Middle frontal gyrus (tissue), 1 donor: ENCODE results near the gene CTNND2.

Source experiments
- DNase-seq: peaks from one replicate; pipeline ENCODE4 v3.0.0-alpha.2; 2015; ENCODE audit warnings: low spot score; ENCODE audit errors: extremely low spot score

The CTNND2 gene

DNA sequence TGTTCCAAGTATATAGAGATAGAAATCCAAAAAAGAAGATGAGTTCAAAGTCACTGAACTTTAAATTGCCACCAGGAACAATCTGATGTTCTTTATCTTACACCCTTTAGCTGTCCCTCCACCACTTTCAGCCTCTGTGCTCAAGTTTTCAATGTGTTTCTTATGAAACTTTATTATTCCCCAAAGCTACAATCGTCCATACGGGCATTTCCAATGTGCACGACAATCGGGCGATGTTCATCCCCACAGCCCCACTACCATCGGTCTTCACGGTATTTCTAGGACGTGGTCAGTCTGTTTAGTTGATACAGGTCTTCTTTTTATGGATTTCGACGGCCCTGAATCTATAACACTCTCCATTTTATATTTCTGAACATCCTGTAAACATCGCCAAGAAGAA, 904.5 kb downstream of the CTNND2 start:
- no peak for DNase-seq

DNA sequence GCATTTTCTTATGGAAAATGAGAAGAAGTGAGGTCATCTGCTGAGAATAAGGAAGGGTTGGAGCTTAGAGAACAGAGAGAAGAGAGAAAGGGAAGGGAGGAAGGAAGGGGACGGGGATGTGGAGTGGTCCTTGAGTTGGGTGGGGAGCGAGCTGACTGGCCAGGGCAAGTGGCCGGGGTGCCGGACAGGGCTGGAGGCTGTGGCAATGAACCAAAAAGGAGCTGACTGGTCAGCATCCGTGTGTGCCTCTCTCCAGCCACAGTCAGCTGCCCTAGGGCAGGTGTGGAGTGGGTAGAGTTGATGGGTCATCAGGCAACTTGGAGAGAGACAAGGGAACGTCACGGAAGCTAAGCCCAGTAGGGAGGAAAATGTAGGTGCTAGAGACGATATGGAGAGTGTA, 908.4 kb downstream of the CTNND2 start:
- DNase-seq = no peak

DNA sequence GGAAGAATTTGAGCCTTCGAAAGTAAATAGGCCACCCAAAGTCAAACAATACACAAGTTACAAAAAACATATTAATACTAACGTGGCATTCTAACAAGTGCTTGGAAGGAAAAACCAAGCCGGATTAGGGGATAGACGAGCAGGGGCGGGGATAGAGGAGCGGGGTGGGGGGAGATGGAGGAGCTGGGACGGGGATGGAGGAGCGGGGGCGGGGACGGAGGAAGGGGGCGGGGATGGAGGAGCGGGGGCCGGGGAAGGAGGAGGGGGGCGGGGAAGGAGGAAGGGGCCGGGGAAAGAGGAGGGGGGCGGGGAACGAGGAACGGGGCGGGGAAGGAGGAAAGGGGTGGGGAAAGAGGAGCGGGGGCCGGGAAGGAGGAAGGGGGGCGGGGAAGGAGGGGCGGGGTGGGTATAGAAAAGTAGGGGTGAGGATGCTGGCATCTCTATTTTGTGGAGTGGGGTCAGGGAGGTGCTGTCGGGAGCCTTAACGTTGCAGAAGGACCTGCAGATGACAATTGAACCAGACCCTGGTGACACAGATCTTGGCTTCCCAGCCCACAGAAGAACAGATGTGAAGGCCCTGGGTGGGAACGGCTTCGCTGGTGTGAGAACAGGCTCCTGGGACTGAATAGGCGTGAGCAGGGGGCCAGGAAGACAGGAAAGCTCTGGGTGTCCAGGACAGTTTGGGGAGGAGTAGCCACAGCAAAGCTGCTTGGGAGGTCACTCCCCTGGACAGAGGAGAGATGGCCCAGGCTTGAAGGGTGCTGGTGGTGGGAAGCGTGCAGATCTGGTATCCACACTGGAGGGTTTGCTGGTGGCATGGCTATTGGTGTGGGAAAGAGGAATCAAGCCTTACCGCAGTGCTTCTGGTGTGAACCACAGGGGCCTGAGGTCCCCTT, 909.9 kb downstream of the CTNND2 start:
- DNase-seq = no peak

DNA sequence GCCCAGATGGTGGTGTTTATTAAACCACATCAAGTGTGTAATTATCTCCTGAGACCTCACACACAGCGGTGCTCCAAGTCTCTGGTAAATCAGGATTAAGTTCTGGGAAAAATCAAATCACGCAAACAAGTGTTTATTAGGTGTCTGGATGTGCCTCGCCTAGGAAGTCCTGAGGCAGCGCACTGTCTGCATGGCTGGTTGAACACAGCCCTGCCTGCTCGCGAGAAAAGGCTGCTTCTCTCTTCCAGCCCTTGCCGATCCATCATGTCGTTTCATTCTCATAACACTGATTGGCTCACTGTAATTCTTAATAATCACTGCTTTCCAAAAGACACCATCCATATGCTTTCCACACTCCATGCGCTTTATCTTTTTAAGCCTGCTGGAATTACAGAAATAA, 913.6 kb downstream of the CTNND2 start:
- DNase-seq = no peak

DNA sequence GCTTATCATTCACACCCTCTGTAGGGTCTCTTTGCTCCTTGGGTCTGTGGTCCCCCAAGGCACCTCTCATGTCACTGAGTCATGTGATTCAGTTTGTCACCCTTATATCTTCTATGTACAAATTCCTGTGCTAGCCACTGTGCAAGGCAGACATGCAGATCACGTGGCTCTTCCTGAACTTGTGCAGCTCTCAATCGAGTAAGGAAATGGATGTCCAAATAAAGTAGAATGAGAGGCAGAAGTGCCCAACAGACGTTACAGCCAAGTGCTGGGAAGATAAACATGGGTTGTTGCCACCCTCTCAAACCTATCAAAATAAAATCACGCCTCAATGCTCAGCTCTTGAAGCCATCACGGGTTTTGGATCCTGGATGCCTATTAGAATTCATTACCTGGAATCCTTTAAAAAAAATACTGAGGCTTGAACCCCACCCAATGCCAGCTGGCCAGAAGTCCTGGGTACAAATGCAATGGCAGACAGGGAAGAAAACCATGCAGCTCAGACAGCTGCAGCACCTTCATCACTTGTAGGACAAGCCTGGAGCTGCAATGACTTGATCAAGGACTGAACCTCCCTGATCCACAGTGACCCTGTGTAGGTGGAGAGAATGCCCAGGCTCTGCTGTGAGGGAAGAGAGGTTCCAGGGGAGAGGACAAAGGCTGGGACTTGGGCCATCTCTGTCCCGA, 914.5 kb downstream of the CTNND2 start:
- no peak for DNase-seq

DNA sequence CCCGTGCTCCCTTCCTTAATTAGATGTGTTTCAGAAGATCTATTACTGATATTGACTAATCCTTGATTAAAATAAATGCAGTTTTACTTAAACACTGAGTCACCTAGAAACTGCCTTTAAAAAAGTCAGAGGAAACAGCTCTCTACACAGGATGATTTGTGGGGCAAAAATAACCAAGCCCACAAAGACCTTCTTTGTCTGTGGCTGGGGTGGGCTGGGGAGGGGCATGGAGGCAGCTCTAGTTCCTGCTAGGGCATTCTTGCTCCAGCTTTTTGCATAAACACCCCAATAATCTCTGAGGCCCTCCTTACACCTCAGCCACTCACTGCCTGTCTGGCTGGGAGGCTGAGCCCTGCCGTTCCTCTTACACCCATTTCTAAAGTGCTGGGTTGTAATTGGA, 915.6 kb downstream of the CTNND2 start:
- DNase-seq = no peak

DNA sequence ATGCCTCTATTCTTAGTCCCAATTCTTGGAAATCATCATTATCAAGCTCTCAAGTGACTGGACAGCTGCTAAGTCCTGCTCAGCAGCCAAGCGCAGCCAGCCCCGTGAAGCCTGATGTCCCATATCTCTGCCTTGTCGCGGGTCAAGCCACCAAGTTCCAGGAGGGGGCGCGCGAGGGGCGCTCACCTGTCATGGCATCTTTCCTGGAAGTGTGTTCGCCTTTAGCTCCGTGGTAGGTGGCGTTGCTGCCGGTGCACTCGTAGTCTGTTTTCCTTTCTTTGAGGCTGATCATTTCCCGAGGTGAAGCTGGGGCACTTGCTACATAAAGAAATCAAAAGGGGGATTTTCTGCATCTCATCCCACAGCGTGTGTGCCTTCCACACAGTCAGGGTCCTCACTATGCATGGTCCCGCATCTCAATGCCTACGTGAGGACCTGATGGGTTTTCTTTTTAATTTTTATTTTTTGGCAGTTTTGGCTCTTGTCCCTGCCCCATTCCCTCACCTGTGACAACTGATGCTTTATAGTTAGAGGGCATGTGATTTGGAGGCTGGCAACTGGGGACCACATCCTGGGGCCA, 916.2 kb downstream of the CTNND2 start:
- no peak for DNase-seq

DNA sequence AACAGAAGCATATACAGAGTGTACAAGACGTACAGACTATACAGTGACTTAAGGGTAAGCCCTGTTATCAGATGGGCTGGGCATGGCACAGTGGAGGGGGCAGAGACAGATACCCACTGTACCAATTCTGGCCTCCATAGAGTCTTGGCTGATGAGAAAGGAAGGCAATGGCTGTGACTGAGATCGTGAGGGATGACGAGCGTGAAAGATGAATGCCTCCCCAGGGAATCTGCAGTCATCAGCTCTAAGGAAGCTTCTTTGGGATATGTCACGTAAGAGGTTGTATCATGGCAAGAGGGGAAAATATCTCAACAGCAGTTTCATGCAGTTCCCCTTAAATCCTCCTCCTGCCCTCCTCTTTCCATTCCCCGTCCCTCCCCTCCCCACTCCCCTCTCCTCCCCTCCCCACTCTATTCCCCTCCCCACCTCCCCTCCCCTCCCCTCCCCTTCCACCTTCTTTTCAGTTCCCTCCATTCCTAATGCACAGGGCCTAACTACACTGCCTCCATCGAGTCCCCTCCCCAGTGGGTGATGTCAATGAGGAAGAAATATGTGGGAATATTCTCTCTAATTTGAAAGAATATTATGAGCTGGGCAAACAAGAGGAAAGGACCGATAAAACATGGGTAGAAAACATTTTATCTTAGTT, 916.8 kb downstream of the CTNND2 start:
- no peak for DNase-seq

DNA sequence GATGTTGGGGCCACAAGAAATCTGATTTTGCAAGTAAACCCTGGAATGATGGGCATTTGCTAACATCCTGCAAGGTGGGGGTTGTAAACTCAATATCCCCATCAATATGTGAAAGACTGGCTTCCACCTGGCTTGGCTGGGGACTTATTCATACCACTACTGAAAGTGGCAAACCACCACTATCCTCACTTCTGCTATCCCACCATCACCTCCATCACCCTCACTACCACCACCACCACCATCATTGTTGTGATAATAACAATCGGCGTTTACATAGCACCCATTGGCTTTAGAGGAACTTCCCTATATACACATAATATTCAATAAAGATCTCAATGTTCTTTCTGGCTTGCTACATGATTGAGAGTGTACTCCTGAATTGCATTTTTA, 918.5 kb downstream of the CTNND2 start:
- no peak for DNase-seq

DNA sequence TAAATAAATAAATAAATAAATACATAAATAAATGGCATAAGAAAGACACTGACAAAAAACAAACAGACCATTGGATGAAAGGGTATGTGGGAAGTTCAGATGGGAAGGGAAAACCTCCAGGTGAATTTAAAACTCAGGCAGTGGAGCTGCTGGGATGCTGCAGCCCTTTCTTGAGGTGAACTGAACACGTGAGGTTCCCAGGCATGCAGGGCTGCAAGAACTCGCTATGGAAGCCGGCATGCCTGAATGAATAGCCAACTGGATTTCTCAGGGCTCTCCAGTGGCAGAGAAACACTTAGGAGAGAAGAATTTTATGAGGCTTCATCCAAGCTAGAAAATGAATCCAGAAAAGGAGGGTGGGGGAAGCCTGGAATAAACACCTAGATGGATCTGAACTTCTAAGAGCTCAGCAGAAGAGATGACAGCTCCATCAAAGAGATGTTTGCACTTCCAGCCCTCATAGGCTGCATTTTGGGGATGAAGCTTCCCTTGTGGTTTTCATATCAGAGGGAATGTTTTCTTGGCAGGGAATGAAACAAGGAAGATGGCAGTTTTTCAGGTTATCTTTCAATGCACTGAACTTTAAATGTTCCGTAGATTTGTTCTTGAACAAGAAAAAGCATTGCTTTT, 919.0 kb downstream of the CTNND2 start:
- no peak for DNase-seq

DNA sequence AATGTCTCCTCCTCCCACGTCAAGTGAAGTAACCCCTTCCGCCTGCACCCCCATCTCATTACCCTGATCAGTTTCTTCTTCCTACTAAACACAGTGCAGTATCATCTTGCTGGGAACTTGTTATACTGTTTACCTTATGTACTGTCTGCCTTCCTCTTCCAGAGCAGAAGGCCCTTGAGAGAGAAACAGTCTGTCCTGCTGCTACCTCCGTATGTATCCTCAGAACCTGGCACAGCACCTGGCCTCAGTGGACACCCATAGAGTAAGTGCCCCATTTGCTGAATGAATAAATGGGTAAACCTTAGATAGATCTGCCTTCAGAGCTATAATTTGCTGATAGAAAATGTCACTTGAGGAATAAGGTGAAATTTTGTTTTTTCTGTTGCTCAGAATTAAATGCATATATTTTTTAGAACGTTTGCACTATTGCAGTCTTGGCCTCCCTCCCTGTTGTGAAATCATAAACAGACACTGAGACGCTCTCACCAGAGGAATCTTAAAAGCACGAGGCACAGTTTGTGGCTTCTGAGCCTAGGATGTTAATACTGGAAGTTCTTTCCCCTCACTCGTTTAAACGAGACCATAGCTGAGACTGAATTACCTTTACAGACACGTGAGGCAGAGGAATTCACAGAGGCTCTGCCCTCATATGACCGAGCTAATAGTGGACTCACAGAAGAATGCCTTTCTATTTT, 920.1 kb downstream of the CTNND2 start:
- no peak for DNase-seq

DNA sequence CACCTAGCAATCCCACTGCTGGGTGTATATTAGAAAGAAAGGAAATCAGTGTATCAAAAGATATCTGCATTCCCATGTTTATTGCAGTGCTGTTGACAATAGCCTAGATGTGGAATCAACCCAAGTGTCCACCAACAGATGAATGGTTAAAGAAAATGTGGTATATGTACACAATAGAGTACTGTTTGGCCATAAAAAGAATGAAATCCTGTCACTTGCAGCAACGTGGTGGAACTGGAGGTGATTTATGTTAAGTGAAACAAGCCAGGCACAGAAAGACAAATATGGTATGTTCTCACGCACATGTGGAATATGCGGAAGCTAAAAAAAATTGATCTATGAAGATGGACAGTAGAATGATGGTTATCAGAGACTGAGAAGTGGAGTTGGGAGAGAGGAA, 921.6 kb downstream of the CTNND2 start:
- DNase-seq = no peak

DNA sequence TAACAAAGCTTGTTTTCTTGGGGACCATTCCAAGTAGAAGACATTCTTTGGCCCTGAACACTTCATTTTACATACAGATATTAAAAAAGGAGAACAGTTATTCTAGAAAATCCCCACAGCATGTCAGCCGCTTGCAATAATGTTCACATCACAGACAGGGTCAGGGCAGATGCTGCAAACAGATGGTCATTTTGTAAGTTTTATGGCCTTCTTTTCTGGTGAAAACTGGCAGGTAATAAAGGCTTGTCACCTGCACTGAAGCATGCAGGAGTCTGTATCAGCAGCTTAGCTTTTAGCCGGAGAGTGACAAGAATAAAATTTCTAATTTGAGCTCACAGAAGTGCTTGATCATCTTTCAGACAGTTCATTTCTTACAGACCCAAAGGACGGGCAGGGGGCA, 922.3 kb downstream of the CTNND2 start:
- DNase-seq = no peak

DNA sequence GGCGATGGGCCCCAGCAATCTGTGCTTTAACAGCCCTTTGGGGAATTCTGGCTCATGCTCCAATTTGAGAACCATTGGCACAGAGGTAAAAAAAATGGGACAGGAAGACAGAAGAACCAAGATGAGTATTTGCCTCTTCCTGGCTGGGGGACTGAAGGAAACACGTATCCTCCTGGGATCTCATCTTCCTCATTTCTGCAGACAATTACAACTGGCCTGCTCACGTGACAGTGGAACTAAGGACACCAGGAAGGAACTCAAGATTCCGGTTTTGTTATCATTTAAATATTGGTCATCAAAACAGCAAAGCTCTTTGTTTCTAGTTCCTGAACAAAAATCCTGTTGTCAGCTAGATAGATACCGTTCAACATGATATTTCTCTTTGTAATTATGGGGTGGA, 927.2 kb downstream of the CTNND2 start:
- DNase-seq = no peak

DNA sequence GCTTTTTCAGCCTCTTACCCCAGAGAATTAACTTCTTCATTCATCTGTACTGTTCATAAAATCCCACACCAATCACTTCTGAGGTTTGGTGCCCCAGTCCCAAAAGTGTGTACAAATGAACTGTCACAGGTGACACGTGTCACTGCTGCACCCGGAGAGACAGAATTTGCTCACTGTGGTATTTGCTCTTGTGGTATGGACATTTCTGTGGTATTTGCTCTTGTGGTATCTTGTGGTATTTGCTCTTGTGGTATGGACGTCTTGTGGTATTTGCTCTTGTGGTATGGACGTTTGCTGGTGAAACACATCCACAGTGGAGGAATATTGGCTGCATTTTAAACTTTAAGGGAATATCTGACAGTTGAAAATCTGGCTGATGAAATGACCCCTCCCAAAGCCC, 928.3 kb downstream of the CTNND2 start:
- no peak for DNase-seq

DNA sequence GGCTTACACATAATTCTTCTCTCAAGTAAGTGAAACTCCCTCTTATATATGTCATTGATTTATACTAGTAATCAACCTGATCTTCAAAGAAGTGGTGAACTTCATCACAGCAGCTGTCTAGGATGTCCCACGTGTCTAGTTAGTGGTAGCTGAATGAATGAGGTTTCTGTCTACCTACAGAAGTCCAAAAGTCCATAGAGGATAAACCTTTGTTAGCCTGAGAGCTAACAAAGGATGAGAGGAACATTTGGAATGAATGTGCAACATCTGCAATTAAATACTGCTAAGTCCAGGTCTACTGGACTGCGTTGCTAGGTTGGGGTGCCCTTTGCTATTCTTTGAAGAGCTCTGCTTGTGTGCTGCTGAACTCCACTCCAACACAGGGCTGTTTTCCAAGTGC, 929.4 kb downstream of the CTNND2 start:
- no peak for DNase-seq

DNA sequence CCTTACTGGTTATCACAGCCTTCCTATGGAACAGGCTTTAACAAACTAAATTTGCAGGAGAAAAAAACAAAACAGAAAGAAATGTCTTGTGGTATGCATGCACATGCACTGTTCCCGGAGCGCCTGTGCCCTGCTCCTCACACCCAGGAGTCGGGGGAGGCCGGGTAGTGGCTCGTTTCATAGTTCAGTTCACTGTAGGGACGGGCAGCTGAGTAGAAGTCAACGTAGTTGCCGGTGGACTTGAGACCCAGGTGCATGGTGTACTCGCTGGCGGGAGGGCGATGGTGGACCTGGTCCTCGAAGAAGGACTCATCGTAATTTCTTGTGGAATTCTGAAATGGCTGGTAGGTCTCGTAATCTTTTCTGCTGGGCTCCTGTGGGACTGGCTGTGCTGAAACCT, 930.9 kb downstream of the CTNND2 start:
- no peak for DNase-seq

DNA sequence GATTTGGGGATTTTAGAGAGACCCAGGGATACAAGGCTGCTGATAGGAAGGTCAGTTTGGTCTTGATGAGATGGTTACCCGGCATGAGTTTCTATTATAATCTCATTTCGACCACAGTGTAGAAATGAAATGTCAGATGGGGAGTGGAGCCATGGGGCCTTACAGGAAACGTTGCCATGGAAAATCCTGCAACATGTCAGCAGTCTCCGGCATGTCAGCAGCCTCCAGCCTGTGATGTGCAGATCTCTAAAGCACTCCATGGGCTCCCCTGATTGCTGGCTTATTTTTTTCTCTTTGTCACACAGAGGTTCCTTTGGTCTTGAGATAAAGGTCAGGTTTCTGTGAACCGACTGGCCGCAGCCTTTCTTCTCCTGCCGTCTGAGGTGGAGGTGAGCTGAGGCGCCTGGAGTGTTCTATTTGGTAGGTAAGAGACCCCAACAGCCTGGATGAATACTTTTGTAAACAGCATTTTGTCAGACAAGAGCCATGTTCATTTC, 934.5 kb downstream of the CTNND2 start:
- DNase-seq = no peak

DNA sequence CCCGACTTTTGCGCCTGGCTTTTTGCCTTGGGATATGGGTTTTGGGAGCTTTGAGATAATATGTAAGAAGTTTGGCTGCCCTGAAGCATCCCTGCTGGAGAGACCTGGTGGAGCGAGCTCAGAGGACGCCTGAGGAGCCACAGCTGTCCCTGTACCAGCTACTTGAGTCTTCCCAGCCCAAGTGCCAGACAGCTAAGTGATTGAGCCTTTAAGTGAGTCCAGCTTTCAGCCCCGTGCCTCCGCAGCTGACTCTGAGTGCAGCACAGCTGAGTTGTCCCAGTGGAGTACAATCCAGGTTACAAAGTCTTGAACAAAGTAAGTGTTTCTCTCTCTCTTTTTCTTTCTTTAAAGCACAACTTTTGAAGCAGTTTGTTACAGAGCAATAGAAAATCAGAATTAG, 939.4 kb downstream of the CTNND2 start:
- no peak for DNase-seq

DNA sequence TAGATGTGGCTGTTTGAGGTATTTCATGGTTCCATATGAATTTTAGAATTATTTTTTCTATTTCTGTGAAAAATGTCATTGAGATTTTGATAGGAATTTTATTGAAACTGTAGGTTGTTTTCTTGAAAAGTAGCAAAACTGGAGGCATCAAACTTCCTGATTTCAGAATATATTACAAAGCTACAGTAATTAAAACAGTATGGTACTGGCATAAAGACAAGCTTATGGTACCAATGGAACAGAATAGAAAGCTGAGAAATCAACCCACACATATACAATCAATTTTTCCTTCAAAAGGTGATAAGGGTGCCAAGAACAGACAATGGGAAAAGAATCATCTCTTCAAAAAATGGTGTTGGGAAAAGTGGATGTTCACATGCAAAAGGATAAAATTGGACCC, 945.5 kb downstream of the CTNND2 start:
- DNase-seq = no peak
